BLaER1 treated with 17β-estradiol and CSF1 and Interleukin-3, amounts not matched to agents 10 nM and 100 nM (cell line): ENCODE measurements around the gene GAS7.
A peak's percentile ranks its signal among the peaks of the same experiment; 100 is the strongest.

Source experiments
- H3K27ac ChIP-seq, 11 experiments: shearing (Covaris generic); formaldehyde crosslinking; 2 replicates each; pipeline ENCODE4 v1.8.1; 2022
- H3K27me3 ChIP-seq, 11 experiments: shearing (Covaris generic); formaldehyde crosslinking; 2 replicates each; pipeline ENCODE4 v1.8.1; 2022
- H3K36me3 ChIP-seq, 11 experiments: shearing (Covaris generic); formaldehyde crosslinking; 2 replicates each; pipeline ENCODE4 v1.8.1; 2022
- H3K4me1 ChIP-seq, 10 experiments: shearing (Covaris generic); formaldehyde crosslinking; 2 replicates each; pipeline ENCODE4 v1.8.1; 2022
- H3K4me2 ChIP-seq, 11 experiments: shearing (Covaris generic); formaldehyde crosslinking; 2 replicates each; pipeline ENCODE4 v1.8.1; 2022
- H3K4me3 ChIP-seq, 10 experiments: shearing (Covaris generic); formaldehyde crosslinking; 2 replicates each; pipeline ENCODE4 v1.8.1; 2022
- H3K9ac ChIP-seq, 11 experiments: shearing (Covaris generic); formaldehyde crosslinking; 2 replicates each; pipeline ENCODE4 v1.8.1; 2022
- H3K9me3 ChIP-seq, 11 experiments: shearing (Covaris generic); formaldehyde crosslinking; replicated peaks in 1 of 11; 2 replicates each; pipeline ENCODE4 v1.8.1; 2022
- H4K20me1 ChIP-seq, 11 experiments: shearing (Covaris generic); formaldehyde crosslinking; 2 replicates each; pipeline ENCODE4 v1.8.1; 2022
- Cebpa-rat ChIP-seq, 11 experiments: shearing (Covaris generic); IDR thresholded peaks; 2 replicates each; pipeline ENCODE4 v1.8.1; 2022

The GAS7 gene

DNA sequence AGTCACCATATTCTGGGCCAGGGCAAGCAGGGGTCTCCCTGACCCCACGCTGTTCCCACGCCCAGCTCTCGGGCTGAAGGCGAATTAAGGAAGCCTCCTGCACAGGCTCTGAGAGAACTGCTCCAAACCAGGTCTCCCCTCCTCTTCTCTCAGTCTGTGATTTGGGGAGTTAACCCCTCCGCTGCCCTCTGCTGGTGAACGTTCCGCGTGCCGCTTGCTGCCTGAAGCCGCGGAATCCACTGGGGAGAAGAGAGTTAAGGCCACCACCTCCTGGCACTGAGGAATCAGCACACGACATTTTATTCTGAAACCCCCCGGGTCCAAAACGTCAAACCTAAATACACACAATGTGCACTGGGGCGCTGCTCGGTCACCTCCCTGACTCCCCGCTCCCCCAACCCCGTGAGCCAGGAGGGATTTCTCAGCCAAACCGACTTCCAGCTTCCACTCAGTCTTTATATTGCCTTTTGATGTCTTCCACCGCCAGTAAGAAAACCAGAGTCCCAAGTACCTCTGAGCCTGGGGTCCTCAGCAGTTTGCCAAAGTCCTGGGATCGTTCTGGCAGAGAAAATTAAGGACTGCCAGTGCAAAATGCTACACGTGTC, 238.9 kb downstream of the GAS7 start:
- H3K9me3 ChIP-seq = no peaks in the 10 kb centered on the region
- peak overlapping the region in 7 of 11 experiments; percentile 10 to 47 (median 32); a peak in 8 of 22 replicates for H3K9ac ChIP-seq
- H3K4me2 ChIP-seq = peak overlapping the region; percentile 13 to 57 (median 46); a peak in 21 of 22 replicates
- H3K4me3 ChIP-seq = no peak overlapping the region
- no peak for TF ChIP-seq Cebpa-rat (IDR thresholded peaks at IDR 0.05)
- H3K27ac ChIP-seq = peak overlapping the region in 7 of 11 experiments; percentile 1 to 46 (median 24); a peak in 8 of 22 replicates
- H4K20me1 ChIP-seq = peaks cover 37 to 100% (median 100%) of the 10 kb centered on the region in 11 experiments
- peaks cover 28 to 65% (median 45%) of the 10 kb centered on the region in 10 experiments for H3K4me1 ChIP-seq
- peaks cover 27 to 100% (median 94%) of the 10 kb centered on the region in 11 experiments for H3K36me3 ChIP-seq
- no peaks in the 10 kb centered on the region for H3K27me3 ChIP-seq

DNA sequence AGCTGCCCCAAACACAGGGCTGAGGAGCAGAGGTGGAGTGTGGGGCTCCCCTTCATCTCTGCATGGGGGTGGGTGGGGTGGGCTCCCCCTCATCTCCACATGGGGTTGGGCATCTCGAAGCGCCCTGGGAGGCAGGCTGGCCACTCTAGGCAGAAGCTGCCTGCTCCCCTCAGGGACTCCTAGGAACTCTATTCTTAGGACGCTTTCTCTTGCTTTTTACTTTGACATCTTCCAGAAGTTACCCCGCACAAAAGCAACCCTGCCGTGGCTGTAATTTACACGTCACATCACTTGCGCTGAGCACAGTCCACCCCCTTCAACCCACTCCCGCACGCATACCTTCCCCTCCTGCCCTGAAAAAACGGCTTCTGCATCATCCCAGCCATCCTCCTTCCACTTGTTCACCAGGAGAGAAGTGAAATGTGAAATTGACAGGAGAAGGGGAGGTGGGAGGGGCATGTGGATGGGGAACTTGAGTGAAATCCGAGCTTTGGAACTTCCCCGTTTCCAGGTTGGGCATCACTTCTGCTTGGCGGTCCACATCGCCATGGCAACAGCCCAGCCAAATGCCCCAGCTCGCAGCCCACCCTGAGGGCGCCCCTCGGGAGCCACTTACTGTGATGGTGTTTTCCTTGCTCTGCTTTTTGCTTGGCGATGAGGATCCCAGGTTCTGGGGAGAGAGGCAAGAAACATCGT, 239.7 kb downstream of the GAS7 start:
- Histone ChIP-seq H3K4me3 (no peak overlapping the region), H3K9me3 (no peaks in the 10 kb centered on the region), H3K36me3 (peaks cover 33 to 100% (median 95%) of the 10 kb centered on the region in 11 experiments), H3K4me2 (peak overlapping the region; percentile 13 to 57 (median 46); a peak in 16 of 22 replicates), H3K4me1 (peaks cover 28 to 59% (median 44%) of the 10 kb centered on the region in 10 experiments), H3K27me3 (no peaks in the 10 kb centered on the region), H4K20me1 (peaks cover 37 to 100% (median 100%) of the 10 kb centered on the region in 11 experiments), H3K27ac (peak overlapping the region in 2 of 11 experiments; percentile 1 to 40; a peak in 3 of 22 replicates), H3K9ac (no peak overlapping the region)
- TF ChIP-seq Cebpa-rat (IDR thresholded peaks at IDR 0.05) = no peak

DNA sequence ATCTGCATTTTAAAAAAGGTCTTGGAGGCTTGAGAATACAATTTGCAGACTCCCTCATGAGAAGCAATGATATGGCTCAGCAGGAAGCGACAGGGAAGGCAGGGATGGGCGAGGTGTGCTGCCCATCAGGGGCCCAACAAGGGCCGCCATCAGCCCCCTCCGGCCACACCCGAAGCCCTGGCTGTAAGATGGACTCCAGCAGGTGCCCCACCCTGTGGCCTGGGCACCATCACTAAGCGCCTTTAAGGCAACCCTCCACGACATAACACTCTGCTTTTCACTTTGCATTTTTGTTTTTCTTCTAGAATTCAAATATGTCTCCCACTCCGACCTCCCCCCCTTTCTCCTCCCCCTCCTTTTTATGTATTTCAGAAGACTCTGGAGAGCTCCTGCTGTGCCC, 241.2 kb downstream of the GAS7 start:
- Histone ChIP-seq H4K20me1 (peaks cover 45 to 100% (median 100%) of the 10 kb centered on the region in 11 experiments), H3K27me3 (no peaks in the 10 kb centered on the region), H3K4me2 (peak overlapping the region in 7 of 11 experiments; percentile 13 to 43 (median 25); a peak in 8 of 22 replicates), H3K4me3 (no peak overlapping the region), H3K27ac (no peak overlapping the region; a peak in 1 of 22 replicates), H3K36me3 (peaks cover 37 to 100% (median 96%) of the 10 kb centered on the region in 11 experiments), H3K9me3 (no peaks in the 10 kb centered on the region), H3K9ac (no peak overlapping the region), H3K4me1 (peaks cover 28 to 54% (median 44%) of the 10 kb centered on the region in 10 experiments)
- TF ChIP-seq Cebpa-rat (IDR thresholded peaks at IDR 0.05) = no peak

DNA sequence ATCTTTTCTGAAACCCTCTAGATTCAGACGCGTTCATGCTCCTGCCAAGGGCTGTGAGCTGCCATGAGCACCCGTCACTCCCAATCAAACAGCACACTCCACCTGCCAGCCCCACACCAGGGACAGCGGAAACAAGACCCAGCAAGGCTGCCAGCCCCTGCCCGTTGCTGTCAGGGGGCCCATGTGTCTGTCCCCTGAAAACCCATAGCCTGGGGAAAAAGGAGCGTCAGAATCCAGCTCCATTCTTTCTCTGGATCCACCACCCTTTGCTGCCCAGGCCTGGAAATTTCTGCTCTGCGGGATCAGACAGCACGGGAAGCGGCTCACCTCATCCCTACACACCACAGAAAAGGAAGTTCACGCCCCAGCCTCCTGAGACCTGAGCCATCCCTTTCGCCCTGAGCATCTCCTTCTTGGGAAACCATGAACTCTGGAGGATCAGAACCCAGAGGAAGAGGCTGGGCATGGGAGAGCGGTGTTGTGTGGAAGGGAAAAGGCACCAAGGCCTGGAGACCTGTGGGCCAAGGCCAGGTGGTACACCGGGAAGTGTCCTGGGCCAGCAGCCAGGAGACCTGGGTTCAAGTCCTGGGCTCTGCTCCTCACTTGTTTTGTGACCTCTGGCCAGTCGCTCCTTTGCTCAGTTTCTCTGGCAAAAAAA, 241.8 kb downstream of the GAS7 start:
- no peaks in the 10 kb centered on the region for H3K27me3 ChIP-seq
- H3K9me3 ChIP-seq = no peaks in the 10 kb centered on the region
- 0 out of 22 replicates have a peak overlapping the region, but pooled peaks of 2 of the 11 experiments have one; percentile 2 to 7 for H3K9ac ChIP-seq
- H3K36me3 ChIP-seq = peaks cover 37 to 100% (median 96%) of the 10 kb centered on the region in 11 experiments
- H4K20me1 ChIP-seq = peaks cover 51 to 100% (median 100%) of the 10 kb centered on the region in 11 experiments
- TF ChIP-seq Cebpa-rat (IDR thresholded peaks at IDR 0.05) = no peak
- no peak overlapping the region for H3K4me3 ChIP-seq
- H3K4me1 ChIP-seq = peaks cover 28 to 55% (median 44%) of the 10 kb centered on the region in 10 experiments
- H3K4me2 ChIP-seq = peak overlapping the region in 7 of 11 experiments; percentile 13 to 43 (median 25); a peak in 9 of 22 replicates
- no peak overlapping the region for H3K27ac ChIP-seq

DNA sequence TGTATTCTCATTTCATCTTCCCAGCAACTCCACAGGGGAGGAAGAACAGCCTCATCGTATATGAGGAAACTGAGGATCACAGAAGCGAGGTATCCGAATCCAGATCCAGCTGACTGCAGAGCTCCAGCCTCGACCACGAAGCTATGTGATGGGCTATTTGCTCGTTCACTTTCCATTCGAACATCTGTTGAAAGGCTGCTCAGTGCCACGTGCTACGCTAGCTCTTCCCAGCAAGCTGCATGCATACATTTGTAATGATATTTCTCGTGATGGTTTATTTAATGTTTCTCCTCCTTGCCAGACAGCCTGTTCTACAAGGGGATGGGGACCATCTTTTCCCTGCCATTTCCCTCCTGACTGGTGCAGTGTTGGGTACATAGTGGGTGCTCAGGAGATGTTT, 244.9 kb downstream of the GAS7 start:
- H3K4me1 ChIP-seq = peaks cover 0 to 25% (median 19%) of the 10 kb centered on the region in 10 experiments; a peak in 16 of 20 replicates
- peaks cover 41 to 100% (median 99%) of the 10 kb centered on the region in 11 experiments for H4K20me1 ChIP-seq
- no peaks in the 10 kb centered on the region for H3K9me3 ChIP-seq
- peaks cover 40 to 98% (median 95%) of the 10 kb centered on the region in 11 experiments for H3K36me3 ChIP-seq
- H3K4me2 ChIP-seq = no peak overlapping the region
- no peaks in the 10 kb centered on the region for H3K27me3 ChIP-seq
- no peak overlapping the region for H3K9ac ChIP-seq
- no peak overlapping the region for H3K27ac ChIP-seq
- TF ChIP-seq Cebpa-rat (IDR thresholded peaks at IDR 0.05) = no peak
- H3K4me3 ChIP-seq = no peak overlapping the region

DNA sequence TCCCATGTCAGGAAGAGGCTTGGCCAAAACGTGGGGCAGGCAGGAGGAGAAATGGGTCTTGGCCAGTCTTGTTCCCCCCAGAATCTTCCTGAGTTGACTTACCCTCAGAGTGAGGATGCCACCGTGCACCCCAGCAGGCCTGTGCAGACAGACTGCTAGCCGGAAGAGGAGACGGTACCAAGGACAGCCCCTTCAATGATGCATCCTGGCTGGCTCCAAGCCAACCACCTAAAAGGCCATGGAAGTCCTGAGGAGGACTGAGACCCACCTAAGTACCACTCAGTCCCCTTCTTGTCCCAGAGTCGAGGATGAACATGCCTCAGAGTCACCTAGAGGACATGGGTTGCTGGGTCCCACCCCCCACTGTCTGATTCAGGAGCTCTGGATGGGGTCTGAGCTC, 246.6 kb downstream of the GAS7 start:
- Histone ChIP-seq H3K4me3 (no peak overlapping the region), H3K9me3 (no peaks in the 10 kb centered on the region), H3K4me2 (no peak overlapping the region), H3K9ac (no peak overlapping the region), H3K27me3 (no peaks in the 10 kb centered on the region), H3K27ac (no peak overlapping the region), H3K36me3 (peaks cover 40 to 98% (median 95%) of the 10 kb centered on the region in 11 experiments), H3K4me1 (peaks cover 0 to 14% (median 7%) of the 10 kb centered on the region in 10 experiments; a peak in 15 of 20 replicates), H4K20me1 (peaks cover 31 to 100% (median 99%) of the 10 kb centered on the region in 11 experiments)
- TF ChIP-seq Cebpa-rat (IDR thresholded peaks at IDR 0.05) = no peak

DNA sequence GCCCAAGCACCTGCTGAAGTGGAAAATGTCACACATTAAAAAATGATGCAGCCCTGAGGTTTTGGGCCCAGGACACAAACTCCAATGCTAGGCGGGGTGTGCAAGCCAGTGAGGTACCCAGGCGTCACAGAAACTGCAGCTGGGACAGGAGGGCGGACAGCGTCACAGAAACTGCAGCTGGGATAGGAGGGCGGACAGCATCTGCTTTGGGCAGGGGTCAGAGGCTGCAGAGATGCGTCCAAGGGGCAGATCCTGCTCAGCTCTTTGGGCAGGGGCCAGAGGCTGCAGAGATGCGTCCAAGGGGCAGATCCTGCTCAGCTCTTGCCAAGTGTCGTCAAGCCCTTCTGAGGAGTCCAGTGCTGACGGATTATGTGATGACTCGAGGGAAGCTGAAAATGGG, 249.5 kb downstream of the GAS7 start:
- H4K20me1 ChIP-seq = peaks cover 15 to 100% (median 98%) of the 10 kb centered on the region in 11 experiments
- H3K9me3 ChIP-seq = no peaks in the 10 kb centered on the region
- no peak overlapping the region for H3K4me2 ChIP-seq
- H3K27me3 ChIP-seq = no peaks in the 10 kb centered on the region
- H3K36me3 ChIP-seq = peaks cover 52 to 98% (median 95%) of the 10 kb centered on the region in 11 experiments
- H3K27ac ChIP-seq = no peak overlapping the region
- TF ChIP-seq Cebpa-rat (IDR thresholded peaks at IDR 0.05) = no peak
- no peak overlapping the region for H3K9ac ChIP-seq
- H3K4me3 ChIP-seq = no peak overlapping the region
- H3K4me1 ChIP-seq = peaks cover 0 to 10% (median 5%) of the 10 kb centered on the region in 10 experiments; a peak in 6 of 20 replicates

DNA sequence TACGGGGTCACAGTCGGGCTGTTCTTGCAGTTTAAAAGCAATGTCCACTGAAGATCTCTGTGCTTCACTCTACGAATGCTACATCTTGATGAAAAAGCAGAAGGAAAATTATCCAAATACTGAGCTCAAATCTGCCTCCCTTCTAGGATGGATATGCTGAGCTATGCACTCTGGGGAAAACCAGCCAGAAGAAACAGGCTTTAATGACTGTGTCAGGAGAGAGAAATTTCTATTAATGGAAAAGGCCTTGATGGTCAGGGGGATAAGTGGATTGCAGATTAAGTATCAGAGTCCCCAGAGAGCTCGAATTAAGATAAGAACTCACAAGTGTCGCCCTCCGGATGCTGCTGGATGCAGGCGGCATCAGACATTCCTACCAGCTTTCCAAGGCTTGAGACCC, 253.7 kb downstream of the GAS7 start:
- Histone ChIP-seq H3K27ac (no peak overlapping the region), H3K4me3 (no peak overlapping the region), H3K9ac (no peak overlapping the region), H3K4me2 (no peak overlapping the region), H3K36me3 (peaks cover 88 to 99% (median 98%) of the 10 kb centered on the region in 11 experiments), H4K20me1 (peaks cover 0 to 99% (median 85%) of the 10 kb centered on the region in 11 experiments; a peak in 20 of 22 replicates), H3K4me1 (peaks cover 0 to 6% (median 0%) of the 10 kb centered on the region in 10 experiments; a peak in 1 of 20 replicates), H3K27me3 (no peaks in the 10 kb centered on the region), H3K9me3 (peaks cover 0 to 38% (median 18%) of the 10 kb centered on the region in 11 experiments; a peak in 18 of 22 replicates)
- no peak for TF ChIP-seq Cebpa-rat (IDR thresholded peaks at IDR 0.05)
